Epithelial cell of prostate (primary cell): Measurements from ENCODE around the gene PTOV1.
A peak's percentile ranks its signal among the peaks of the same experiment; 100 is the strongest.

Experiments used
- DNase-seq: peaks from one replicate; pipeline ENCODE4 v3.0.0-alpha.2; 2011; ENCODE audit warnings: low read depth, low spot score
- H3K27ac ChIP-seq: fragments of 450-650 bp; 2 replicates; pipeline ENCODE4 v1.5.1; 2017; ENCODE audit warnings: mild to moderate bottlenecking

Gene PTOV1

DNA sequence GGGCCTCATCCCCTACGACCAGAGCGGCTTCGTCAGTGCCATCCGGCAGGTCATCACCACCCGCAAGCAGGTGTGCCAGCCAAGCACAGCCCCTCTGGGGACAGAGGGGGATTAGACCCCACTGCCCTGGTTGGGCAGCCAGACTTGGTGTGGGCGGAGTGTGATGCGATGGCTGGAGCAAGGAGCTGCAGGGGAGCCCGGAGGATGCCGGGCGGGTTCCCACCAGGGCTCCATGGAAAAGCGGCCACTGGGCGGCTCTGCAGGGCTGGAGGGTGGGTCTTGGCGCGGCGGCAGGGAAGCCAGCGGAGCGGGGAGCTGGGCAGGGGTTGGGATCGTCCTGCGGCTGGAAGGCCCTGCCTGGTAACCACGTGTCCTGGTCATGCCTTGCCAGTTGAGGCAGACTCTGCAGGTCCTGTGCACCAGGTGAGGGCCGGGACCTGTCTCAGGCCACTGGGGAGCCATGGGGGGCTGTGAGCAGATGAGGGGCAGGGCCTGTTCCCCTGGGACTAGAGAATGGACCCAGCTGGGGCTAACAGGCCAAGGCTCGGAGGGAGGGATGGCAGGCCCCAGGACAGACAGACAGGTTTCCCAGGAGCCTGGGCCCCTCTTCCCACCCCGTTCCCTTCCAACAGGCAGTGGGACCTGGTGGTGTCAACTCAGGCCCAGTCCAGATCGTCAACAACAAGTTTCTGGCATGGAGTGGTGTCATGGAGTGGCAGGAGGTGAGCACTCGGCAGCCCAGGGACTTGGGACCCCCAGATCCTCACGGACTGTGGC, 6.3 kb downstream of the PTOV1 start:
- H3K27ac ChIP-seq, result no peak overlapping the region
- no peak for DNase-seq

DNA sequence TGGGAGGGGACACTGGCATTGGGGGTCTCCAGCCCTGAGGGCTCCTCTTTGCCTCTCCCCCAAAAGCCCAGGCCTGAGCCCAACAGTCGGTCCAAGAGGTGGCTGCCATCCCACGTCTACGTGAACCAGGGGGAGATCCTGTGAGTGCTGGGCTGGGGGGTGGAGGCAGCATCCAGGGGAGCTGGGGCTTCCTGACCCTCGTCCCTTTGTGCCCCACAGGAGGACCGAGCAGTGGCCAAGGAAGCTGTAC, 6.8 kb downstream of the PTOV1 start:
- DNase-seq, result no peak
- no peak overlapping the region for H3K27ac ChIP-seq

- no peak for DNase-seq
- peak overlapping the region; percentile 71 for H3K27ac ChIP-seq
Observed at GRCh38 chr19:49858088-49858985, 7.4 kb downstream of the PTOV1 start.

DNA sequence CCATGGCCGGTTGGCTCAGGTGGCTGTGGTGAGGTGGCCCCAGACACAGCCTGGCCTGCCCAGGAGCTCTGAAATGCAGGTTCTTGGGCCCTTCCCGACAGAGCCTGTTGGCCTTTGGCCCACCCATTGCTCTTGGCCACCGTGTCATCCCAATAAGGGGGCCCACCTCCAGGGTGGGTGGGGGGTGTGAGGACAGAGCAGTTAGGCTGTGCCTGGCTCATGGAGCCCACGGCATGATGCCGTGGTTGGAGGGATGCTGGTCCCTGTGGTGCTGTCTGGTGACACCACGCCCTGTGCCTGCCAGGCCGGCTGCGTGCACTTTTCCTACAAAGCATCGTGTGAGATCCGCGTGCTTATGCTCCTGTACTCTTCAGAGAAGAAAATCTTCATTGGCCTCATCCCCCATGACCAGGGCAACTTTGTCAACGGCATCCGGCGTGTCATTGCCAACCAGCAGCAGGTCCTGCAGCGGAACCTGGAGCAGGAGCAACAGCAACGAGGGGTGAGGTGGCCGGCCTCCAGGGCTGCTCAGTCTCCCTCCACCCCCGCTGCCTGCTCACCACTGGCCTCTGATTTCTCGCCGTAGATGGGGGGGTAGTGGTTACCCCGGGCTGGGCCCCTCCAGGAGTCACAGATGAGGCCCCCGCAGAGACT, 8.8 kb downstream of the PTOV1 start:
- DNase-seq, result no peak
- peak overlapping the region; percentile 71 for H3K27ac ChIP-seq

DNA sequence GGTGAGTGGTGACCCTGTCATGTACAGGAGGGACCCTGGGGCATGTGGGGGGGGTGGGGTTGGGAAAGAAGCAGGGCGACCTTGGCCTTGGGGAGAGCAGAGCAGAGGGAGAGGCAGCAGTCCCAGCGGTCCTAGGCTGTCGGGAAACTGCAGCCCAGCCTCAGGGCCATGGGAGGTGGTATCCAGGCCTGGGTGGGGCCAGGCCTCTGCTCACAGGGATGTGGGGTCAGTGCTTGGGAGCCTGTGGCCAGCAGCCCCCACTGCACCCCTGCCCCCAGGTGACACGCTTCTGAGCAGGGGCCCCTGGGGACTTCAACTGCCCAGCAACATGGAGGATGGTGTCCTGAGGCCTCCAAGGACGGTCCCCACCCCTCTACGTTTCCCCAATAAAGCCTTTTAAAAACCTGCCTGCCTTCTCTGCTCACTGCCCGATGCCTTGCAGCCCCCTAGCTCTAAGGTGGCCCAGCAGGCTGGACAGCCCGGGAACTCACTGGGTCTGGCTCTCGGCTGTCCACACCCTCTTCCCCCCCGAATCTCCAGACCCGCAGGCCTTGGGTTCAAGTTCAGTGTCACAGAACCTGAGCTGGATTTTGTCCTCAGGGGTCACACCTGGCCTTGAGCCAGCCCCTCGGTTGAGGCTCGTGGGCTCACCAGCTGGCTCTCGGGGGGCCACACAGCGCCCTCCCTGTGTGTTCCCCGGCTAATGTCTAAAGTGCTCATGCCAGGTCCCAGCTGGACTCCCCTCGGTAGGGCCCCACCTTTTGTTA, 9.6 kb downstream of the PTOV1 start:
- peak overlapping the region; percentile 71 for H3K27ac ChIP-seq
- DNase-seq, result no peak

DNA sequence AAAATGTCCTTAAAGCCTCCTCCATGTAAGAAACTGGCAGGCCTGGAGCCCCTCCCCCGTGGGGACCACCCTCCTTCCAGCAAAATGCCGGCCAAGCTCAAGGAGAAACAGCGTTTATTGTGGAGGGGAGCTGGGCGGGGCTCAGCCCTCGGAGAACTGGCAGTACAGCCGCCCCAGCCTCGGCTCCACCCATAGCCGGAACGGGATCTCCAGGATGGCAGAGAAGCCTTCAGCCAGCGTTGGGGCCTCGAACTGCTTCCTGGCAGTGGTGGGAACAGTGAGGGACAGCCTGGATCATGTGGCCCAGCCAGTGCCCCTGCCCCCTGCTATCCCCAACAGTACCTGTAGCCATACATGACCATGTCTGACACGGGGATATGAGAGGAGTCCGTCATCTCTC, 10.1 kb downstream of the PTOV1 start:
- no peak overlapping the region for H3K27ac ChIP-seq
- DNase-seq, result no peak

DNA sequence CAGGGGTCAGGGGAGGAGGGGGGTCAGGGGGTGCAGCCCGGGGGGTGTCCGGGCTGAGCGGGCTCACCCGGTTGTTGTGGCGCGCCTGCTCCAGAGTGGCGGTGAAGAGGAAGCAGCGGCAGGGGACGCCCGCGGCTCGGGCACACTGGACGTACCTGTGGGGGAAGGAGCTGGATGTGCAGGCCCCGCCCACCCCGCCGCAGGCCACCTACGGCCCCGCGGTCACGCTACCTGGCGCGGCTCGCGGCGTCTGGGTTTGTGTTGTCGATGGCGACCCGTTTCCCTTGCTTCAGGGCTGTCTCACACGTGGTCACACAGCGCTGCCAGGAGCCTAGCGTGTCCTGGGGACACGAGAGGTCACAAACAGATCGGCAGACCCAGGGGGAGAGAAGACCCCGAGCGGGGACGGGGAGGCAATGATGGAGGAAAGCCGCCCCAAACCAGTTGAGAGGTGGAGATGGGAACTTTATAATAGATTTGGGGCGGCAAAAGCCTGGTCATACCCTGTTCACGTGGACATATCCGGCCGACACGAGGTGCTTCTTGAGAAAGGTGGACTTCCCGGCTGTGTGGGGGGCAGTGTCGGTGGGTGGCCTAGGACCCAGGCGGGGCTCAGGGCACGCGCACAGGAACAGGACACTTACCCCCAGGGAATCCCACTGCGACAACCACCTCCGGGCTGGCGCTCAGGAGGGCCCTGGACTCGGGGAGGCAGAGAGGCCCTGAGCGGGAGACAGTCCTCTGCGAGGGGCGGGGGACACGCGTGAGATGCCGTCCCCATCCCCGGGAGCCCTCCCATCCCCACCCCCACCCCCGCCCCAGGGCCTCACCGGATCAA, 10.8 kb downstream of the PTOV1 start:
- no peak for DNase-seq
- no peak overlapping the region for H3K27ac ChIP-seq

- H3K27ac ChIP-seq, result no peak overlapping the region
- DNase-seq, result no peak
Observed at GRCh38 chr19:49862391-49863253, 11.7 kb downstream of the PTOV1 start.

- no peak for DNase-seq
- no peak overlapping the region for H3K27ac ChIP-seq
Observed at GRCh38 chr19:49863254-49863934, 12.4 kb downstream of the PTOV1 start.

GRCh38 chr19:49863935-49864320, 13.0 kb downstream of the PTOV1 start:
- H3K27ac ChIP-seq, result no peak overlapping the region
- DNase-seq, result no peak

DNA sequence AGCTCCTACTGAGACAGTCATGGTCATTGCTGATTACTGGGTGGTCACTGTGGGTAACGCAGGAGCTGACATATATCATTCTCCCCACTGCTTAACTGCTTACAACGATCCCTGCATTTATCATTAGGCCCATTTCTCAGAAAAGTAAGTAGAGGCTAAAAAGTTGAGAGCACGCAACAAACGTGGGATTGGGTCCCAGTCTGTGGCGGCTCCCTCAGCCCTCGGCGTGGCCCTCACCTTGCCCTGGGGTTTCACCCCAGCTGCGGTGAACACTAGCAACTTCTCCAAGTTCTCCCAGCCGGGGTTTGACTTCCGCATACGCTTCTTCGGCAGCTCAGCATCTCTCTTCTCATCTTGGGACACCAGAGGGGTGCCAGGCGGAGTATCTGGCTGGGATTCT, 13.9 kb downstream of the PTOV1 start:
- no peak for DNase-seq
- H3K27ac ChIP-seq, result no peak overlapping the region

DNA sequence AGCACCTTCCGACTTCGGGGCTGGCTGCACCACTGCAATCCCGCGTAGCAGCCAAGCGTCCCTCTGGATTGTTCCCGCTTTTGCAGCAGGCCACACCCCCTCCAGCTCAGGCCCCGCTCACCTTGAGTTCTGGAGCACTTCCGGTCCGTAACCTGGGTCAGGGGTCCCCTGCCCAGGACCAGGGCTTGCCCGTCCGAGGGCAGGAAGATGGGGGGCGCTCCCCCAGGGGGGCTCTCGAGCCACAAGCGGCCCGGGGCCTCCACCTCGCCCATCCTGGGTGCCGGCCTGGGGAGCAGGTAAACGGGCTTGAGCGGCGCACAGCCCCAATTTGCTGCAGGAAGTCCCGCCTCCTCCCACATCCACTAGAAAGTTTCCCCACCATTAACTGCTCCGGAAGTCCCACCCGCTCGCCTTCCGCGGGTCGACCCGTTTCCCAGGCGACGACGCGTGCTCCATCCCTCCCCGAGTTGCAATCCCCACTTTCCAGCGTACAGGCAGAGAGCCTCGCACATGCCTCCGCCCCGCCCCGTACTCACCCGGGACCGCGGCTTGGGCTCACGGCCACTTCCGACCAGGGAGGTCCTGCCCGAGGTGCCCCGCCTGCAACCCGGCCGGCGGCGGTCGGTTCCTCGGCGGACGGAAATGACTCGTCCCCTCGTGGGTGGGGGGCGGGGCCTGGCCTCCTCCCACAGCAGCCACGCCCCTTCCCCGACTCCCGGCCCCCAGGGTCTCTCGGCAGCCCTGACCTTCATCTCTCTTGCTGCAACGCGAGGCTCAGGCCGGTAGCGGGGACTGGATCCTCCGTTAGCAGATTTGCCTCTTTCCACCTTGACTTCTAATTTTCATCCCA, 16.2 kb downstream of the PTOV1 start, which contains the start of gene PNKP:
Gene PNKP (minus strand): TSS at position 644 of the 850 bp plus-strand sequence. CDS start 372 bp downstream, at position 272.
- peak within 1 kb of the TSS; percentile 93 for H3K27ac ChIP-seq
- peak; percentile 49 for DNase-seq

DNA sequence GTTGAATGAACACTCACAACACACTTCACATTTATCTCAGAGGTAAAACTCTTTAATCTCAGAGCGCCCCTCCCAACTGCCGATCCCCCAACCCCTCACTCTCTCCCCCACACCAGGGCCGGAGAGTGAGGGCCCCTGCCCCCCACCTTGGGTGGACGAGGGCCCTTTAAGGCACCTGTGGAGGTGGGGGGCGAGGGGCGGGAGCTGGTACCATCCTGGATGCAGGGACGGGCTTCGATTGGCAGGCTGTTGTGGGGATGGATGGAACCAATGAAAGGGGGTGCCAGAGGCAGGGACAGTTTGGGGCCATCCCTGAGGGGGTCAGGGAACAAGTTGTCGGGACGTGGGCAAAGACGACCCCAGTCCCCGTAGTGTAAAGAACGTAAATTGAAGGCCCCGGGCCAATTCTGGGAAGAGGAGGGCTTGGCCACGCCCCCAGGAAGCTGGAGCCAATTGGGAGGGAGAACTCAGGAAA, 18.1 kb downstream of the PTOV1 start:
- peak overlapping the region; percentile 93 for H3K27ac ChIP-seq
- no peak for DNase-seq

- DNase-seq, result peak; percentile 99
- peak overlapping the region; percentile 93 for H3K27ac ChIP-seq
Observed at GRCh38 chr19:49869484-49870308, 18.7 kb downstream of the PTOV1 start.

- DNase-seq, result no peak
- peak overlapping the region; percentile 93 for H3K27ac ChIP-seq
Observed at GRCh38 chr19:49870309-49870901, 19.4 kb downstream of the PTOV1 start.
